Fibroblast of the aortic adventitia (primary cell): Measurements from ENCODE around the gene SAMD10. TPM values are rescaled to one million over a fixed set of nuclear protein-coding genes. Genes with fewer than 3 reads are reported as not detected.

Experiments used
- DNase-seq: peaks from one replicate; pipeline ENCODE4 v3.0.0-alpha.2; 2010; ENCODE audit warnings: low read depth
- H3K4me3 ChIP-seq: 2 replicates; pipeline ENCODE4 v1.5.1; 2011; ENCODE audit warnings: low read depth, mild to moderate bottlenecking, control low read depth, low read length, moderate library complexity
- CTCF ChIP-seq: IDR thresholded peaks from 2 replicates; pipeline ENCODE4 v1.5.1; 2011; ENCODE audit warnings: mild to moderate bottlenecking, low read length, control low read depth, inconsistent platforms; ENCODE audit not compliant: insufficient read depth
- total RNA-seq: library from RNA; depleted of rRNA; stranded (reverse); fragments of >200 nt; gene quantifications from 2 replicates; pipeline ENCODE4 v1.2.3, GENCODE V29; 2012; ENCODE audit warnings: low replicate concordance

SAMD10 gene
- total RNA-seq, 1 donor, result 2.3 TPM

- no peak for TF ChIP-seq CTCF
- DNase-seq, result no peak
- H3K4me3 ChIP-seq, result no peak overlapping the region
These were observed 21.6 kb downstream of the SAMD10 start for GRCh38 chr20:63957690-63958441.

- peak; percentile 61 for DNase-seq
- H3K4me3 ChIP-seq, result peak overlapping the region; percentile 61
- peak; percentile 7 for TF ChIP-seq CTCF
These were observed 22.3 kb downstream of the SAMD10 start for GRCh38 chr20:63957004-63957689.

- no peak for TF ChIP-seq CTCF
- no peak for DNase-seq
- peak overlapping the region; percentile 61 for H3K4me3 ChIP-seq
These were observed 22.8 kb downstream of the SAMD10 start for GRCh38 chr20:63956664-63957003.

GRCh38 chr20:63955827-63956663, 23.4 kb downstream of the SAMD10 start, which contains the start of gene UCKL1:
UCKL1 (minus strand) TSS chr20:63956416; CDS start chr20:63956372, 44 bp downstream.
- no peak for TF ChIP-seq CTCF
- DNase-seq, result peak; percentile 90

GRCh38 chr20:63955281-63955826, 24.1 kb downstream of the SAMD10 start:
- TF ChIP-seq CTCF, result no peak
- peak; percentile 36 for DNase-seq
- H3K4me3 ChIP-seq, result peak overlapping the region; percentile 87

More at GRCh38 chr20:63955827-63956663, 23.4 kb downstream of the SAMD10 start, which contains the start of gene UCKL1:
- peak within 1 kb of the TSS; percentile 87 for H3K4me3 ChIP-seq

- DNase-seq, result no peak
- H3K4me3 ChIP-seq, result peak overlapping the region; percentile 87
- no peak for TF ChIP-seq CTCF
These were observed 25.5 kb downstream of the SAMD10 start for GRCh38 chr20:63953764-63954429.
